HepG2 (cell line): Measurements from ENCODE around the gene GNL2. TPM values are rescaled to one million over a fixed set of nuclear protein-coding genes. Genes with fewer than 3 reads are reported as not detected.

Source experiments
- ATAC-seq: fragments of 200-7000 bp; cut with Tn5 transposase; 3 replicates; pipeline ENCODE4 v1.9.1; 2020; ENCODE audit warnings: mild to moderate bottlenecking, moderate library complexity
- BruUV-seq: library from RNA; stranded (reverse); fragments of 400-500 nt; replicated peaks from 2 replicates; lab custom pipeline; 2021; lab: Mats Ljungman, UMichigan
- CTCF ChIA-PET: fragments of 300-600 bp; formaldehyde crosslinking; extraction: SDS; loops from one replicate; lab custom pipeline; 2021; ENCODE audit warnings: low total read pairs, inconsistent platforms, low intra/inter-chr PET ratio; lab: Yijun Ruan, JAX
- POLR2A ChIA-PET: fragments of 350-600 bp; sonication (Branson Sonifier 250); formaldehyde crosslinking; loops from one replicate; lab custom pipeline; 2020; ENCODE audit warnings: antibody characterized with exemption, inconsistent platforms; lab: Yijun Ruan, JAX
- DNase-seq: peaks from one replicate; pipeline ENCODE4 v3.0.0-alpha.2; 2015; ENCODE audit warnings: low spot score
- FAIRE-seq: peaks from 3 replicates; lab custom pipeline; 2011; peaks lifted over from hg19 to GRCh38; lab: Jason Lieb, UNC
- H2AFZ ChIP-seq: one replicate; pipeline ENCODE4 v1.6.1; 2011; ENCODE audit warnings: low read length, inconsistent platforms
- H3K27ac ChIP-seq: fragments of 300-600 bp; 3 replicates; pipeline ENCODE4 v1.8.0; 2011; ENCODE audit warnings: mixed run types, mild to moderate bottlenecking, mixed read lengths, low read length, inconsistent platforms; ENCODE audit not compliant: insufficient read depth; ENCODE audit errors: extremely low read length
- H3K27me3 ChIP-seq, 2 experiments: fragments of 200-600 bp in 1 of 2; 2 replicates in 1 of 2; 3 replicates in 1 of 2; pipeline versions ENCODE4 v1.6.0 to v1.8.0; 2011; ENCODE audit warnings: low read length in 2 of 2, mild to moderate bottlenecking in 2 of 2, moderate library complexity in 2 of 2, inconsistent platforms in 1 of 2; ENCODE audit not compliant: insufficient read depth in 2 of 2, control insufficient read depth in 1 of 2
- H3K36me3 ChIP-seq, 2 experiments: fragments of 200-600 bp in 1 of 2; replicated peaks in 1 of 2; 2 replicates in 1 of 2; 3 replicates in 1 of 2; pipeline versions ENCODE4 v1.5.1 to v1.8.0; 2011; ENCODE audit warnings: low read length in 2 of 2, inconsistent platforms in 1 of 2; ENCODE audit not compliant: insufficient read depth in 2 of 2, control insufficient read depth in 1 of 2
- H3K4me1 ChIP-seq: 2 replicates; pipeline ENCODE4 v1.5.1; 2012; ENCODE audit warnings: low read length, inconsistent platforms; ENCODE audit not compliant: insufficient read depth
- H3K4me2 ChIP-seq: 2 replicates; pipeline ENCODE4 v1.6.0; 2011; ENCODE audit warnings: low read depth, low read length, inconsistent platforms
- H3K4me3 ChIP-seq, 3 experiments: fragments of 200-600 bp in 1 of 3; sonication (generic), shearing (Covaris generic) in 1 of 3; replicated peaks in 1 of 3; 2 replicates each; pipeline ENCODE4 v1.5.1; 2011 to 2016; ENCODE audit warnings: low read length in 3 of 3, inconsistent platforms in 2 of 3, low read depth in 2 of 3, mild to moderate bottlenecking in 2 of 3, control low read depth in 1 of 3, mixed read lengths in 1 of 3; ENCODE audit not compliant: insufficient read depth in 1 of 3
- H3K79me2 ChIP-seq: one replicate; pipeline ENCODE4 v1.6.1; 2011; ENCODE audit warnings: low read length, inconsistent platforms; ENCODE audit not compliant: insufficient read depth
- H3K9ac ChIP-seq: 2 replicates; pipeline ENCODE4 v1.6.0; 2011; ENCODE audit warnings: mild to moderate bottlenecking, low read depth, low read length, inconsistent platforms; ENCODE audit not compliant: insufficient read depth
- H3K9me3 ChIP-seq: 2 replicates; pipeline ENCODE4 v1.5.1; 2012; ENCODE audit warnings: mild to moderate bottlenecking, low read length
- H4K20me1 ChIP-seq: 2 replicates; pipeline ENCODE4 v1.6.0; 2011; ENCODE audit warnings: inconsistent platforms, mild to moderate bottlenecking, low read length, moderate library complexity; ENCODE audit not compliant: insufficient read depth
- BRD4 ChIP-seq: sonication (generic); formaldehyde crosslinking; IDR thresholded peaks from 2 replicates; pipeline ENCODE4 v1.4.0; 2020; ENCODE audit warnings: missing genetic modification reagents
- CCAR2 ChIP-seq: fragments of 200-400 bp; formaldehyde crosslinking; optimal IDR thresholded peaks from 2 replicates; pipeline ENCODE3; 2018; ENCODE audit warnings: low read depth, mild to moderate bottlenecking, low read length, moderate library complexity
- CEBPB ChIP-seq: IDR thresholded peaks from 2 replicates; pipeline ENCODE4 v1.6.1; 2011; ENCODE audit warnings: low read depth, low read length, improper control_type of control experiment, borderline replicate concordance
- CHCHD3 ChIP-seq: sonication (generic); formaldehyde crosslinking; IDR thresholded peaks from 2 replicates; pipeline ENCODE4 v1.8.0; 2022; ENCODE audit warnings: mild to moderate bottlenecking, missing genetic modification reagents, moderate library complexity
- ELF3 ChIP-seq: IDR thresholded peaks from 2 replicates; pipeline ENCODE4 v1.6.1; 2016; ENCODE audit warnings: missing genetic modification reagents, missing compliant biosample characterization
- NR2F6 ChIP-seq, 2 experiments: IDR thresholded peaks; 2 replicates each; pipeline ENCODE4 v1.6.1; 2016; ENCODE audit warnings: antibody characterized with exemption in 1 of 2, mild to moderate bottlenecking in 1 of 2
- RORA ChIP-seq: sonication (generic); formaldehyde crosslinking; IDR thresholded peaks from 2 replicates; pipeline ENCODE4 v1.5.0; 2020; ENCODE audit warnings: mild to moderate bottlenecking, missing genetic modification reagents, moderate library complexity
- ZNF225 ChIP-seq: sonication (generic); formaldehyde crosslinking; IDR thresholded peaks from 2 replicates; pipeline ENCODE4 v1.4.0; 2020; ENCODE audit warnings: mild to moderate bottlenecking, missing genetic modification reagents
- ZNF678 ChIP-seq: sonication (generic); formaldehyde crosslinking; IDR thresholded peaks from 2 replicates; pipeline ENCODE4 v1.4.0; 2020; ENCODE audit warnings: mild to moderate bottlenecking, missing genetic modification reagents
- ZNF768 ChIP-seq: sonication (generic); formaldehyde crosslinking; IDR thresholded peaks from 2 replicates; pipeline ENCODE4 v1.4.0; 2020; ENCODE audit warnings: missing genetic modification reagents
- ZNF879 ChIP-seq: sonication (generic); formaldehyde crosslinking; IDR thresholded peaks from 2 replicates; pipeline ENCODE4 v1.8.1; 2023; ENCODE audit warnings: missing genetic modification reagents
- WGBS: methylation state at CpG from one replicate; pipeline ENCODE4 v1.1.6; 2017; ENCODE audit warnings: low lambda C conversion rate; 5-methylcytosine and 5-hydroxymethylcytosine counted together
- in situ Hi-C: cut with HindIII; loops from 2 replicates; pipeline ENCODE4 v1.10.0; 2017; ENCODE audit warnings: low pct_unique_long_range_greater_than_20kb; ENCODE audit not compliant: extremely low pct_ligation_motif_present
- intact Hi-C: fragments of 100-400 bp; cut with micrococcal nuclease; formaldehyde crosslinking; loops from one replicate; pipeline ENCODE4 v1.10.0; 2022; ENCODE audit not compliant: unreplicated experiment
- polyA plus RNA-seq, 8 experiments: library from polyadenylated mRNA; depleted of rRNA in 3 of 8; stranded (reverse) in 7 of 8; unstranded in 1 of 8; fragments of >200 nt; fragmentation: Illumina TruSeq in 4 of 8; extraction: Trizol in 4 of 8; gene quantifications; 2 replicates each; pipeline versions ENCODE4 v1.2.1 to v1.2.3, GENCODE V29; 2011 to 2016; ENCODE audit warnings: low read depth in 4 of 8, missing spikeins in 1 of 8, mixed read lengths in 1 of 8; ENCODE audit not compliant: insufficient read depth in 1 of 8
- total RNA-seq, 5 experiments: library from RNA; depleted of rRNA; stranded (reverse); fragments of >200 nt; fragmentation: Illumina TruSeq; extraction: Trizol; gene quantifications; 2 replicates each; pipeline ENCODE4 v1.2.3, GENCODE V29; 2016; ENCODE audit warnings: low read depth in 1 of 5
- TF ChIP-seq, protein P1 (sequence below): sonication (generic); formaldehyde crosslinking; IDR thresholded peaks from 2 replicates; pipeline ENCODE4 v1.4.0; 2020; ENCODE audit warnings: mild to moderate bottlenecking, low read depth, missing genetic modification reagents

Gene GNL2
- total and polyA plus RNA-seq, 2 of the 13 experiments (the other 11 are each of a cell fraction or from before 2014, with no cell fraction given) = 32.1 to 72.1 TPM

DNA sequence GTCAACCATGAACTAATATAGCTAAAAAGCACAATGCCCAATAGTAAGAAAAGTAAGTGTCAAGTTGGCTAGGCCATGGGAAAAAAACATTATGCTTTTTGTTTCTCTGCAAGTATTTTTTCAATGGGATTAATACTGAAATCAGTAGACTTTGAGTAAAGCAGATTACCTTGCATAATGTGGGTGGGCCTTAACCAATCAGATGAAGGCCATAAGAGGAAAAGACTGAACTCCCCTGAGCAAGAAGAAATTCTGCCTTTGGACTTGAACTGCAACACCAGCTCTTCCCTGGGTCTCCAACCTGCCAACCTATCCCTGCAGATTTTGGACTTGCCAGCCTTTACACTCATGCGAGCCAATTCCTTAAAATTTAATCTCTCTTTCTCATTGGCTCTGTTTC, 45.3 kb upstream of the GNL2 start (continued):
- TF ChIP-seq ZNF225 (no peak), ZNF678 (no peak), NR2F6 (IDR thresholded peaks at IDR 0.05) (no peak), NR2F6 (CRISPR knock-in tag; IDR thresholded peaks at IDR 0.05) (no peak), ZNF879 (CRISPR knock-in tag) (no peak), CCAR2 (no peak), ELF3 (CRISPR knock-in tag) (no peak)
- TF ChIP-seq, protein P1, sequence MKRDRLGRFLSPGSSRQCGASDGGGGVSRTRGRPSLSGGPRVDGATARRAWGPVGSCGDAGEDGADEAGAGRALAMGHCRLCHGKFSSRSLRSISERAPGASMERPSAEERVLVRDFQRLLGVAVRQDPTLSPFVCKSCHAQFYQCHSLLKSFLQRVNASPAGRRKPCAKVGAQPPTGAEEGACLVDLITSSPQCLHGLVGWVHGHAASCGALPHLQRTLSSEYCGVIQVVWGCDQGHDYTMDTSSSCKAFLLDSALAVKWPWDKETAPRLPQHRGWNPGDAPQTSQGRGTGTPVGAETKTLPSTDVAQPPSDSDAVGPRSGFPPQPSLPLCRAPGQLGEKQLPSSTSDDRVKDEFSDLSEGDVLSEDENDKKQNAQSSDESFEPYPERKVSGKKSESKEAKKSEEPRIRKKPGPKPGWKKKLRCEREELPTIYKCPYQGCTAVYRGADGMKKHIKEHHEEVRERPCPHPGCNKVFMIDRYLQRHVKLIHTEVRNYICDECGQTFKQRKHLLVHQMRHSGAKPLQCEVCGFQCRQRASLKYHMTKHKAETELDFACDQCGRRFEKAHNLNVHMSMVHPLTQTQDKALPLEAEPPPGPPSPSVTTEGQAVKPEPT = no peak

- Histone ChIP-seq H3K9ac (no peak overlapping the region), H3K4me2 (no peak overlapping the region), H3K4me3 (no peak overlapping the region), H2AFZ (no peak overlapping the region), H3K36me3 (no peaks in the 10 kb centered on the region), H3K79me2 (no peaks in the 10 kb centered on the region), H3K9me3 (no peaks in the 10 kb centered on the region), H3K27ac (no peak overlapping the region), H3K27me3 (peaks cover 19 to 86% of the 10 kb centered on the region in 2 experiments), H3K4me1 (no peaks in the 10 kb centered on the region), H4K20me1 (no peaks in the 10 kb centered on the region)
- in situ Hi-C loops (no loop called here), intact Hi-C loops (no loop called here)
- no peak for DNase-seq
- POLR2A ChIA-PET = no interaction called here
- CTCF ChIA-PET = no interaction called here
- WGBS = 25% methylated on average over 6 of the region's 6 CpGs
- no peak for FAIRE-seq
- no peak for ATAC-seq
- TF ChIP-seq BRD4 (CRISPR knock-in tag) (no peak), CHCHD3 (CRISPR knock-in tag) (no peak), RORA (CRISPR knock-in tag) (no peak), CEBPB (peak; percentile 28; the same call in 1 of the 2 replicates), ZNF768 (CRISPR knock-in tag) (peak; percentile 32; the same call in 1 of the 2 replicates)
- no TSS peak for BruUV-seq
These were observed 40.7 kb upstream of the GNL2 start for GRCh38 chr1:37636435-37636834.
